Astrocyte of the hippocampus (primary cell): ENCODE data around the gene CLDN5.
A peak's percentile ranks its signal among the peaks of the same experiment; 100 is the strongest.

Experiments used
- DNase-seq: peaks from one replicate; pipeline ENCODE4 v3.0.0; 2011; ENCODE audit warnings: low read depth, low spot score

The CLDN5 gene

DNA sequence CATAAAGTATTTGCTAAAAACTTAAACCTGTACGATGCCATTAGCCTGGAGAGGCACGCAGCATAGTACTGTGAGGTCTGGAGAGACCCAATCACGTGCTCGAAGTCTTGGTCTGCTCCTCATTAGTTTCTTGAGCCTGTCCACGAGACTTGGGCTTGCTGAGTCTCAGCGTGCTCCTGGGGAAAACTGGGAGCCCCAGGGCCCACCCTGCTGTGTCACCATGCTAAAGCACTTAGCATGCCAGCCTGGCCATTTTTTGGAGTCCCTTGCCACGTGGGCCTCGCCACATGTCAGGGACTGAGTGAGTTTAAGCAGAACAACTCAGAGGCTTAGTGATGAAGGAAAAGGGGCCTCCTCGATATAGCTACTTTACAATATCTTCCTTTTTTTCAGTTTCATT, 41.9 kb downstream of the CLDN5 start:
- no peak for DNase-seq

DNA sequence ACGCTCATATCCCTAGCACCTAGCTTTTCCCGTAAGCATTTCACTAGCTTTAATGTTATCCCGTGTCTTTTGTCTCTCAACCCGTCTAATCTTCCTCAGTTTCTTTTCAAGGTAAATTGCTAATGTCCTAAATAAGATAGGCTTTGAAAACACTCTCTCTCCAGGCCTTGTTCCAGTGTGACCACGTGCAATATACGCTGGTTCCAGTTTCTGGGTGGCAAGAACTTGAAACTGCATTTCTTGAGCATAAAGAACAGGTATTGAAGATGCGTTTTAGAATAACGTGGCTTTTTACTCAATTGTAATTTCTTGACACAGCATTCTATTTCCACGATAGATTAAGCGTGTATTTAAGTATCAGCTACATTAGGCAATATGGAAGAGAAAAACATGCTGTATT, 43.4 kb downstream of the CLDN5 start:
- no peak for DNase-seq

DNA sequence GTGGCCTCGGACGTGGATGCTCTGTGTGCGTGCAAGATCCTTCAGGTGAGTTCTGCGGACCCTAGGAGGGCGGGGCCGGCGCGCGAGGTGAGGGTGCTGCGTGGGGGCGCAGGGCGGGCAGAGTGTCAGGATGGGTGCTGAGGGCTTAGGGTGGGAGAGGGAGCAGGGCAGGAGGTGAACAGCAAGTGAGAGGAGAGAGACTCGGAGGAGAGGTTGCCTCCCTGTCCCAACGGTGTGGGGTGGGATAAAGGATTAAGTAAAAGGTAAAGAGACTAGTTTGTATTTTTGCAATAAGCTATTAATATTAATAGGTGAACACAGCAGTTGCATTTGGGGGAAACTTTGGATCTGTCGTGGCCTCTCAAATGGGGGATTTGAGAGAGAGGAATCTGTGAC, 44.0 kb downstream of the CLDN5 start:
- no peak for DNase-seq

DNA sequence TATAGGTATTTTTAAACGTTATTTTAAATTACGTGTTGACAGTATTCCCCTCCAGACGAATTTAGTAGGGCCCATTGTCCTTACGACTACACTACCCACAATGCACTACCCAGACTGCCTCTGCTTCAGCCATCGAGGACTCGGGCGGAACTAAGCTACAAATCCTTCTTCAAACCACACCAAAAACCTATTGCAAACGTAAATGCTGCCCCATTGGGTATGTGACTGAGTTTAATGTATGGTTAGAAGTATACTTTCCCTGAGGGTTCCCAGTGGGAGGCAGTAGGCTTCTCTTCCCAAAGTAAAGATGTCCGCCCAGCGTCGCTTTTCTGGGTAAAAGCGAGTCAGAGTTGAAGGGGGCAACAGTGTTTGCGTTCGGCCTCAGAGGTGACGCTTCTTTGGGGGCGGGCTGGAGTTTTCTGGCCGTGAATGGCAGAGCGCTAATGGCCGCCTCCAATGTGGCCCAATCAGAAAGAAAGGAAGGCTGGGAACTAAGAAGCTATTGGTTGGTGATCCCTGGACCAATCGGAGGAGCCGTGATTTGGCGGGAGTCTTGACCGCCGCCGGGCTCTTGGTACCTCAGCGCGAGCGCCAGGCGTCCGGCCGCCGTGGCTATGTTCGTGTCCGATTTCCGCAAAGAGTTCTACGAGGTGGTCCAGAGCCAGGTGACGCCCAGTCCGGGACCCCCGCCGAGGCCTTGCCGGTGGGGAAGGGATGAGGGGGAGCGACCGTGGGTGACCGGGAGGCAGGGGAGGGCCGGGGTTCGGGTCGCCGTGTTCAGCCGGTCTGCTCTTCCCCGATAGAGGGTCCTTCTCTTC, 44.6 kb downstream of the CLDN5 start, which contains the start of gene CDC45:
TSS of gene CDC45 (plus strand) at position 566 of the 818 bp plus-strand sequence. CDS start at position 615, 49 bp downstream.
- DNase-seq = peak; percentile 99

DNA sequence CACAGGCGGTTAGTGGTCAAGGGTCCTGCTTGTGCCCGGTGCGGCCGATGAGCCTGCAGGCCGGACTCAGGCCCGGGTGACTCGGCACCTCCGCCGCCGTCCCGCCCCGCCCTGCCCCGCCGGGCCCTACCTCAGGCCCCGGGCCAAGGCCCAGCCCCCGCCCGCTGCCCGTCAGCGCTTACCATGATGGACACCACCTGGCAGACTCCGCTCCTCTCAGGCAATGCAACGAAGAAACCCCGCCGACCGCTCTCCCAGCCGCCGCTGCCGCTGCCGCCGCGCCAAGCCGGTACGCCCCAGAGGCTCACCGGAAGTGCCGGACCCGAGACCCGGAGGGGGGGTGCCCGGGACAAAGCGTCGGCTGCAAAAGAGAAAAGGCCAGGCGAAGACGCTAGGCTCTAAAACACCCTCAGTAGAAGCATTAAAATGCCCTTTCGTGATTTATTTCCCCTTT, 45.3 kb downstream of the CLDN5 start, which contains the start of gene UFD1:
TSS of gene UFD1 (minus strand) at position 293 of the 454 bp plus-strand sequence. CDS start at position 185, 108 bp downstream.
- peak; percentile 91 for DNase-seq

DNA sequence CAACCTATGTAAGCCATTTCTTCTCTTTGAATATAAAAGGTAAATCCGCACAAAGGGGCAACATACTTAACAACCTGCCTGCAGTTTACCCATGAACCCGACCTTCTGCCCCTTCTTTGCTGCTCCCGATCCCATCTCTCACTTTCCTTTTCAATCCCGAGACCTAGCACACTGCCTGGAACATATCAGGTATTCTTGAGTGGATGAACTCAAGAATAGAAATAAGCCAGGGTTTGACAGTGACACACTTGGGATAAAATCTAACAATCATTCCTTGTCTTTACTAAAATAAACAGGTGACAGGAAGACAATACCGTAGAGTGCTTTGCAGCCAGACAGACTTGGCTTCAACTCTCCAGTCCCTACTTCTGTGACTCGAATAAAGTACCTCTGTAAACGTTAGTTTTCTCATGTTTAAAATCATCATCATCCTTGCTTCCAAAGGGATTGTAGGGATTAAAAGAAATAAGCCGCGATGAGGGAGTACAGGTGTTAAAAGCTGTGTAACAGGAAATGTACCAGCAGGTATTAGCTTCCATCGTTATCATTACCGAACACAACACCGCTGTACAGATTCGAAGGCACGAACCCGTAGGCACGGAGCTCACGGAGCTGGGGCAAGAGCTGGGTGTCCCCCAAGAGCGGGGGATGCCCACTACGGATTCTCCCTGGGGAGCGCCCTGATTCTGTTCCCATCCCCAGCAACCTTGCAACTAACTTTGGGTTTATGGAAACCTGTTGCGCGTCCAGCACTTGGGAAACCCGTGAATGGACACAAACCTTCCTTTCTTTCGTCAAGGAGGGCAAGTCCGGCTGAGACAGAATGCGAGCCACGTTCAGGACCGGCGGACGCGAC, 45.9 kb downstream of the CLDN5 start:
- no peak for DNase-seq

DNA sequence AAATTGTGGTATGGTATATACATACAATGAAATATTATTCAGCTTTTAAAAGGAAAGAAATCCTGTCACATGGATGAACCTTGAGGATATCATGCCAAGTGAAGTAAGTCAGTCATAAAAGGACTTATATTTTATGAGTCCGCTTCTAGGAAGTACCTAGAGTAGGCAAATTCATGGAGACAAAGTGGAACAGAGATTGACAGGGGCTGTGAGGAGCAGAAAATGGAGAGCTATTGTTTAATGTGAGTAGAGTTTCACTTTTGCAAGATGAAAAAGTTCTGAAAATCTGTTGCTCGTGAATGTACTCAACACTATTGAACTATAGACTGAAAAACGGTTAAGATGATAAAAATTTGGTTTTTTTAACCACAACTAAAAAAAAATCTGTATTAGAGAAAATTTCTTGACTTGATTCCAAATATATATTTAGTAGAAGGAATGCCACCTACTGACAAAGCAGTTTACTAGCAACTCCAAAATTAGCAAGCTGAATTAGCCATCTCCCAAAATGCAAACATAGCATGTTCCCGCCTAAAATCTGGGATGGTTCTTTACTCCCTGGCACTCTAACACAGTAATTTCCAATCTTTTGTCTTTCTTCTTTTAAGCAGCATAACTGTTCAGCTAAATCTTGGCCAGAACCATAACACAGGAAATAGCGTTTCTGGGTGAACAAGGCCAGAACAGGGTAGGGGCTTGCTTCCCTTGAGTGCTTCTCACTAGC, 46.7 kb downstream of the CLDN5 start:
- no peak for DNase-seq

DNA sequence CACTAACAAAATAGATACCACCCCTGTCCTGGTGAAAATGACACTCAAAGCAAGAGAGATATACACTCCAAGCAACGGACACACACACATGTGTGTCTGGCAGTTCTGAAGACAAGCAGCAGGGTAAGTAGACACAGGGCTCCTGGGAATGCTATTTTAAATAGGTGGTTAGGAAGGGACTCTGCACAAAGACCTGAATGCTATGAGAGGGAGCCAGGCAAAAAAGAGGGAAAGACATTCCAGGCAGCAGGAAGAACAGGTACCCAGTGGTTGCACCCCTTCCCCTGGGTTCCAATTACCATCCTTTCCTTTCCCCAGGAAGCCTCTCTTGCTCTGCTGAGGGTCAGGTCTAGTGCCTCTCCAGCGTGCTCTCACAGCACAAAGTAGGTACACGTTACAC, 48.2 kb downstream of the CLDN5 start:
- DNase-seq = no peak

DNA sequence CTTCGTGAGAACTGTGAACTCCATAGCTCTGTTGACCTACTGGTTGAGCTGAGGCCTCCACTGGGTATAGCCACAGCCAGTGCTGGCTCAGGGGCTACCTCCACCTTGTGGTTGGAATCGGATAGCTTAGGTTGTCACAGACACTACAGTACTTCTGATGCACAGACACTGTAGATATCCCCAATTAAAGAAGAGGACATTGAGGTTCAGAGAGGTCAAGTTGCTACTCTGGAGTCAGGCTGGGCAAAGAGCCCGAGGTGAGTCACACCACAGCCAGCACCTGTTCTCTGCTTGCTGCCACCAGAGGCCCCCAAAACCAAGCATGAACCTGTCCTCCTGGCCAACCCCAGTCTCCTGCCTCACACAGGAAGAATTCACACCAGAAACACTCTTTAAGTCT, 50.6 kb downstream of the CLDN5 start:
- DNase-seq = no peak
